GM19193 (cell line): ENCODE results near the gene PFN2.

Source experiments
- POLR2A ChIP-seq: IDR thresholded peaks from 4 replicates; pipeline ENCODE4 v1.6.1; 2011; ENCODE audit not compliant: insufficient read depth, insufficient read length; ENCODE audit errors: extremely low read depth

The PFN2 gene

DNA sequence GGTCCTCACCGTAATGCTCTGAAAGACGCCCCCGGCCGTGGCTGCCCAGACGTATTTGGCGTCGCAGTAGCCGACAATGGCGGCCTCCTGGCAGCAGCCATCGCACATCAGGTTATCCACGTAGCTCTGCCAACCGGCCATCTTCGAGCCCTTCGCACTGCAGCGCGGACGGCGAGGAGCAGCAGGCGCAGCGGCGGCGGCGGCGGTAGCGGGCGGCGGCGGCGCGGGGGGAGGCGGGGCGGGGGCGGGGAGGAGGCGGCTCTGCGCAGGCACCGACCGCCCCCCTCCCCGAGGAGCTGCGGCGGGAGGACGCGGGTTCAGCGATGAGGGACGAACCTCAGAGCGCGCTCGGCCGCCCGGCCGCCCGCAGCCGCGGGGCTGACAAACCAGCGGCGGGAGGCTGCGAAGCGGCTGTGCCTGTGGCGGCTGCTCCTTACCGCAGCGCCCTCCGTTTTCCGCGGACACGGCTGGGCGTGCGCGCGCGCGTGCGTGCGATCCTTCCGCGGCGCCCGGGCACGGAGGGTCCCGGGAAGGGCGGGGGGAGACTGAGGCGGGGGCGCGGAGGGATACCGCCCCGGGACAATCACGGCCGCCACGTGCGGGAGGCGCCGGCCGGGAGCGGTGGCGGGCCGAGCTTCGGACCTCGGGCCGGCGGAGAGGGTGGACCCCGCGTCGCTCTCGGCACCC is at the start of gene PFN2:
TSS of gene PFN2 (minus strand) at position 180 of the 687 bp plus-strand sequence. CDS start at position 141, 39 bp downstream.
- TF ChIP-seq POLR2A: no peak

GRCh38 chr3:150015901-150016300 is 45.2 kb upstream of the PFN2 start:
- TF ChIP-seq POLR2A: no peak

DNA sequence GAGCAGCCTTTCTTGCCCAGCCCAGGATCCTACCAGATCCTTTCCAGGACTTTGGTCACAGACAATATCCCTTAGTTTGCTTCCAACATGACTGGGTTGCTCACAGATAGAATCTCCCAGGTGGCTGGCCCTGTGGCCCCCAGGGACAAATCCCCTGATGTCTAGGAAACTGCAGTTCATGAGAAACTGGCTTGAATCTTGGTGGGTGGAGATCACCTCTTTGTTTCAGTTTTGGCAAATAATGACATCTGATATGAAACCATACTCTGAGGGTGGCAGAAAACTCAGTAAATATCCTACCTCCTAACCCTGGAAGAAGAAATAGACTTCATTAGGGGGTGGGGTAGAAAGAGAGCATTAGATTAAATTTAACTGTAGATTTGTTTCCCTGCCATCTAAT is 44.1 kb upstream of the PFN2 start:
- TF ChIP-seq POLR2A: no peak

DNA sequence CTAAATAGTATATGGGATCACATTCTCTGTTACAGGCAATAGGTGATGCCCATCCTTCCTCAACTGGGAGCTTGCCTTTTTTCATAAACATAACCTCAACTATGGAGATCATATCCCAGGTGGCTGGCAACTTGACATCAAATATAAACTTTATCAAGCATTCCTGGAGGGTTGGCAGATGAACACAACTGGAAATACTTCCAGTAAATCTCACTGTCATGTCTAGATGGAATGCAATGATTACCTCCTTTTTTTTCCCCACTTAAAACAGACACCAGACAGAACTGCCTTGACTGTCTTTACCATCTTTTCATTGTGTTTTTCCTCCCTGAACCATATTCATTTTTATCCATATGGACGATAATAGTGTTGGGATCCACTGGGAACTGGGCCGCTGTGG is 43.1 kb upstream of the PFN2 start:
- no peak for TF ChIP-seq POLR2A

DNA sequence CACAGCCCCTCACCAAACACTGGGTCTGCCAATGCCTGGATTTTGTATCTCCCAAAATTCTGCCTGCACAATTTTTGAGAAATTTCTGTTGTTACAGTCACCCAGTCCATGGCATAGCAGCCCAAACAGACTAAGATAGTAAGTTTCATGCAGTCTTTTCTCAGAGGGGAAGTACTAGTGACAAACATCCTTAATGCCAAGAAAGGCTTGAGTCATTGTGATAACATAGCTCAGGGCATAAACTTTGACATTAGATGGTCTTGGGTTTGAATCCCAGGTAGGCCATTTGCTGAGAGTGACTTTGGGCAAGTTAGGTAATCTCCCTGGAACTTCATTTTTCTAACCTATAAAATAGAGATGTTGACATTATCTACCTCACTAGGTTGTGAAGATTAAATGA is 36.1 kb upstream of the PFN2 start:
- TF ChIP-seq POLR2A: no peak

GRCh38 chr3:150005243-150006112 is 34.8 kb upstream of the PFN2 start:
- TF ChIP-seq POLR2A: no peak

GRCh38 chr3:150000641-150001040 is 29.9 kb upstream of the PFN2 start:
- TF ChIP-seq POLR2A: no peak

- TF ChIP-seq POLR2A: no peak
These were observed 28.7 kb upstream of the PFN2 start for GRCh38 chr3:149999421-149999820.

DNA sequence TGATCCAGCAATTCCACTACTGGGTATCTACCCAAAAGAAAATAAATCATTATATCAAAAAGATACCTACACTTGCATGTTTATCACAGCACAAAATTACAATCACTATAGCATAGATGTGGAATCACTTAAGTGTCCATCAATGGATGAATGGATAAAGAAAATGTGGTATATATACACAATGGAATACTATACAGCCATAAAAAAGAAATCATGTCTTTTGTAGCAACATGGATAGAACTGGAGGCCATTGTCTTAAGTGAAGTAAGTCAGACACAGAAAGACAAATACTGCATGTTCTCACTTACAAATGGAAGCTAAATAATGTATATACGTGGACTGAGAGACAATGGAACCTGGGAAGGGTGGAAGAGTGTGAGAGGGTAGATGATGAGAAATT is 28.3 kb upstream of the PFN2 start:
- no peak for TF ChIP-seq POLR2A

- no peak for TF ChIP-seq POLR2A
These were observed 21.8 kb upstream of the PFN2 start for GRCh38 chr3:149992416-149993058.

DNA sequence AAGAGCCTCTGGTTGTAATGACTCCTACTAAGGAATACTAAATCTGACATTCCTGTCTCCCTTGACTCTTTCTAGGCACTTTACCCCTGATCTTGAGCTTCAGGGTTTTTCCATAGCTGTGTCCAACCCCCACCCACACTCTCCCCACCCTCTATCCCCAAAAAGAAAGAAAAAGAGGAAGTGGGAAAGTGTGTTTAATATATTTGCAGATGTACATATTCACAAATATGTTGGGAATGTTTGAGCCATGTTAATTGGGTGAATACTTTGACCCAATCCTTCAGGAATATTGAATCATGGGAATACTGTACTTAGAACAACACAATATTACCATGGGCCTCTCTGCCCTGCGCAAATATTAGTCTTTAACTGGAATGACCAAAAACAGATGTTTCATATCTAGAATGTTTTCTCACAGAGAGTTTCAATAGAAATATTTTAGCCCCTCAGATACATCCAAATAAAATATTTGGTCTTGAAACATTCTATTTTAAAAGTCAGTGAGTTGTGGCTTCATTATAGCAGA is 19.8 kb upstream of the PFN2 start:
- no peak for TF ChIP-seq POLR2A

- no peak for TF ChIP-seq POLR2A
These were observed 18.6 kb upstream of the PFN2 start for GRCh38 chr3:149989307-149989706.

DNA sequence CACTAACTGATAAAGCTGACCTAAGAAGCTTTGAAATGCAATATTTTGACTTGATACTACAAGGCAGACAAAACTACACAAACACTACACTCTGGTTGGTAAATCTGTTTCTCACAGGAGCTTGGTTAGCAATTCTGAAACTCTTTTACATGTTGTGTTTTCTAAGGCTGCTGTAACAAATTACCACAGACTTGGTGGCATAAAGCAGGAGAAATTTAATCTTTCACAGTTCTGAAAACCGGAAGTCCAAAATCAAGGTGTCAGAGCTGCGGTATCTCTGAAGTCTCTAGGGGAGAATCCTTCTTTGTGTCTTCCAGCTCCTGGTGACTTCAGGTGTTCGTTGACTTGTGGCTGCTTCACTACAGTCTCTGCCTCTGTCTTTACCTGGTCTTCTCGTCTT is 12.9 kb upstream of the PFN2 start:
- no peak for TF ChIP-seq POLR2A

- no peak for TF ChIP-seq POLR2A
These were observed 6.7 kb upstream of the PFN2 start for GRCh38 chr3:149977386-149977785.

DNA sequence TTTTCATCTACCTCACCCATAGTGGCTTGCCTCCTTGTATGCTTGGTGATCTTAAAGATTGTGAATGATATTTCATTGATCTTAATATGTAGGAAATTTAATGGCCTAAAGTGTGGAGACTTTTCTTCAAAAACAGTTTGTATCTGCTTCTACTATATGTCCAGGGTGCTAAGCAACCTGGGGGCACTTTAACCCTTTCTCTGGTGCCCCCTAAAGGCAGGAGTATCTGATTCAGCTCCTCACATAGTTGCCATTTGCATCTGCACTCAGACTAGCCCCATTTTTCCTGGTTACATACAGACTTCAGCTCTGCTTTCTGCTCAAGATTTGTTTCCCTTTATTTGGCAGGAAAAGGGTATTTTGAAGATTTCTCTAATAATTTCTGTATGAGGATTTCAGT is 5.2 kb upstream of the PFN2 start:
- TF ChIP-seq POLR2A: no peak
